SK-N-MC (cell line): ENCODE data around the gene HBS1L.

Experiments
- DNase-seq: peaks from one replicate; pipeline ENCODE4 v3.0.0-alpha.2; 2011; ENCODE audit warnings: low read depth, low spot score
- H3K27ac ChIP-seq: fragments of 200-600 bp; sonication (generic); 2 replicates; pipeline ENCODE4 v1.5.1; 2016; ENCODE audit warnings: mixed run types
- H3K36me3 ChIP-seq: fragments of 200-600 bp; sonication (generic); 2 replicates; pipeline ENCODE4 v1.6.1; 2017; ENCODE audit warnings: antibody characterized with exemption, low read length, mixed read lengths; ENCODE audit not compliant: insufficient read depth
- H3K4me3 ChIP-seq: fragments of 200-600 bp; sonication (generic); 2 replicates; pipeline ENCODE4 v1.5.1; 2016
- H3K9ac ChIP-seq: fragments of 200-600 bp; sonication (generic); 2 replicates; pipeline ENCODE4 v1.8.0; 2017; ENCODE audit warnings: mixed run types, mixed read lengths; ENCODE audit not compliant: insufficient read length
- H3K9me3 ChIP-seq: fragments of 200-600 bp; sonication (generic); 2 replicates; pipeline ENCODE4 v1.6.1; 2017; ENCODE audit warnings: low read depth, mild to moderate bottlenecking, antibody characterized with exemption, low read length, moderate library complexity, mixed read lengths
- EZH2 ChIP-seq: fragments of 200-600 bp; sonication (generic); IDR thresholded peaks from one replicate; pipeline ENCODE4 v1.6.1; 2017; ENCODE audit warnings: antibody characterized with exemption
- FOXP2 ChIP-seq: optimal IDR thresholded peaks from 2 replicates; pipeline ENCODE3; 2011; ENCODE audit warnings: mild to moderate bottlenecking, moderate library complexity; ENCODE audit not compliant: insufficient read depth; ENCODE audit errors: extremely low read length, control extremely low read depth
- POLR2AphosphoS5 ChIP-seq: IDR thresholded peaks from 2 replicates; pipeline ENCODE4 v1.6.1; 2012; ENCODE audit warnings: mild to moderate bottlenecking, low read depth, low read length, borderline replicate concordance

Gene HBS1L

DNA sequence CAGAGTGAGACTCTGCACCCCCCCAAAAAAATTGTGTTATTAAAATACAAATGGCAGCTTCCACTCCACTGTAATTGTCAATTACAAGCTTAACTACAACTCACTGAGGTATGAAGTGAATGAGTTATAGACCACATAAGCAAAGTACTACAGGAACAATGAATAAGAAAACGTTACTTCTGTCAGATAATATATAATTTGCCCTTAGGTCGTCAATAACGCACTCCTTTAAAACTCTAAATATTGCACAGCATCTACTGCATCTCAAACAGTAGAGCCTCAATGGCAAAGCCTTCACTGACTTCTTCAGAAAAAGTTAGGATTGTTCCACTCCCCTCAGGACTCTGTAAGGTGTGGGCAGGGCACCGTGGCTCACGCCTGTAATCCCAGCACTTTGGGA lies 2.0 kb upstream of the HBS1L start:
- TF ChIP-seq FOXP2 (no peak), POLR2AphosphoS5 (no peak), EZH2 (no peak)
- no peak overlapping the region for H3K4me3 ChIP-seq

GRCh38 chr6:135054226-135054568 lies 425 bp downstream of the HBS1L start:
- H3K4me3 ChIP-seq = peak overlapping the region; percentile 99
- H3K36me3 ChIP-seq = peaks cover 8% of the 10 kb centered on the region
- no peak for DNase-seq
- H3K27ac ChIP-seq = peak overlapping the region; percentile 86
- H3K9me3 ChIP-seq = no peaks in the 10 kb centered on the region
- TF ChIP-seq FOXP2 = no peak
- no peak for TF ChIP-seq POLR2AphosphoS5
- no peak for TF ChIP-seq EZH2
- H3K9ac ChIP-seq = peak overlapping the region; percentile 99

More for the DNA sequence above, 2.0 kb upstream of the HBS1L start:
- Histone ChIP-seq H3K9me3 (no peaks in the 10 kb centered on the region), H3K36me3 (no peaks in the 10 kb centered on the region), H3K27ac (no peak overlapping the region), H3K9ac (no peak overlapping the region)
- no peak for DNase-seq

DNA sequence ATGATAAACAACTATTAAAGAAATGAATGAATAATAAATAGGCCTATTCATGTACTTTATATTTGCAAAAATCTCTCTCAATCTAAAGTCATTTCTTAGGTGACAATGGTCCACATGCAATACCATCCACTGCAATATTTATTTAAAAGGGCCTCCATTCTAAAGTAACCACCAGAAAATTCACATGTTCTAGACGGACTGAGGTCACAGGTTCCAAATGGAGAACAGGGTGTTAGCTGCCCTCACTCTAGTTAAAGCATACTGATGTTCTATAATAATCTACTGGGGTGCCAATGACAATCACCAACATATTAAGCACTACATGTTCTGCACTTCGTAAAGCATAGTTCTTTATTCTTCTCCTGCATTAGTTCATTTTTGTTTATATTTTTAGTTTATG lies 1.2 kb downstream of the HBS1L start:
- Histone ChIP-seq H3K27ac (no peak overlapping the region), H3K36me3 (peaks cover 16% of the 10 kb centered on the region), H3K9ac (peak overlapping the region; percentile 99), H3K9me3 (no peaks in the 10 kb centered on the region), H3K4me3 (peak overlapping the region; percentile 99)
- DNase-seq = no peak
- TF ChIP-seq FOXP2 (no peak), POLR2AphosphoS5 (no peak), EZH2 (no peak)

GRCh38 chr6:135052939-135053338 lies 1.7 kb downstream of the HBS1L start:
- Histone ChIP-seq H3K4me3 (peak overlapping the region; percentile 99), H3K9ac (peak overlapping the region; percentile 99), H3K36me3 (peaks cover 21% of the 10 kb centered on the region), H3K9me3 (no peaks in the 10 kb centered on the region), H3K27ac (no peak overlapping the region)
- DNase-seq = no peak
- TF ChIP-seq FOXP2 (no peak), POLR2AphosphoS5 (no peak), EZH2 (no peak)

GRCh38 chr6:135048915-135049314 lies 5.7 kb downstream of the HBS1L start:
- Histone ChIP-seq H3K27ac (no peak overlapping the region), H3K36me3 (peaks cover 40% of the 10 kb centered on the region), H3K9ac (no peak overlapping the region), H3K4me3 (no peak overlapping the region), H3K9me3 (no peaks in the 10 kb centered on the region)
- TF ChIP-seq FOXP2 (no peak), POLR2AphosphoS5 (no peak), EZH2 (no peak)
- no peak for DNase-seq

DNA sequence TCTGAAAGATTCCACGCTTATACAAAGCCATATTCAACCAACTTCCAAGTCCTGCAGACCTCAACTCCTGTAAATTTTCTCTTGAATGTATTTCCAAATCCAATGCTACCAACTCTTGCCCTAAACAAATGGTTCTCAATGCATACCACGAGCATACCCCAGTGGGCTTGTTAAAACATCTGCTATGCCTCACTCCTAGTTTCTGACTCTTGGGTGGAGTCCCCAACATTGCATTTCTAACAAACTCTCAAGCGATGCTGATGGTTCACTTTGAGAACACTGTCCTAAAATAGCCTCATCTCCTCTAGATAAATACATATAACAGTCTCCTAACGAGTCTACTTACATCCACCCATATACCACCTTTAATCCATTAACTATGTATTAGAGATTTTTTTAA lies 7.3 kb downstream of the HBS1L start:
- Histone ChIP-seq H3K4me3 (no peak overlapping the region), H3K36me3 (peaks cover 40% of the 10 kb centered on the region), H3K9ac (no peak overlapping the region), H3K9me3 (no peaks in the 10 kb centered on the region), H3K27ac (no peak overlapping the region)
- no peak for DNase-seq
- no peak for TF ChIP-seq EZH2
- no peak for TF ChIP-seq POLR2AphosphoS5

DNA sequence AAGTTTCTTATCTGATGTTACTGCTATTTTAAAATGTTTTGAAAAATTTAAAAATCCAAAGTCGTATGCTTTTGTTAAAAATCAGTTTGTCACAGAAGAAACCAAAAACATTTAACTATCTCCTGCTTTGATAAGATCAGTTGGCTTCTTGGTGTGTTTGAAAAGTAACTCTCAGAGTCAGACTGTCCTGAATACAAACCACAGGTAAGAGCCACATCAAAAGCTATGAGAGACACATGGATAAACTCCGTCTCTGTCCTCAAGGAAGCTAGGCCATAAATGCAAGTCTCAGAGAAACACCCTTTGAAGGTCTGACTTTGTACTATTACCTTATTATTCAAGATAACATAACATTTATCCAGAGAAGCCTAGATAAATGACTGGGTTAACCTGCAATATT lies 7.7 kb downstream of the HBS1L start:
- no peaks in the 10 kb centered on the region for H3K9me3 ChIP-seq
- no peak for DNase-seq
- H3K4me3 ChIP-seq = no peak overlapping the region
- TF ChIP-seq POLR2AphosphoS5 (no peak), EZH2 (no peak), FOXP2 (no peak)
- H3K36me3 ChIP-seq = peaks cover 40% of the 10 kb centered on the region
- H3K9ac ChIP-seq = no peak overlapping the region
- no peak overlapping the region for H3K27ac ChIP-seq

DNA sequence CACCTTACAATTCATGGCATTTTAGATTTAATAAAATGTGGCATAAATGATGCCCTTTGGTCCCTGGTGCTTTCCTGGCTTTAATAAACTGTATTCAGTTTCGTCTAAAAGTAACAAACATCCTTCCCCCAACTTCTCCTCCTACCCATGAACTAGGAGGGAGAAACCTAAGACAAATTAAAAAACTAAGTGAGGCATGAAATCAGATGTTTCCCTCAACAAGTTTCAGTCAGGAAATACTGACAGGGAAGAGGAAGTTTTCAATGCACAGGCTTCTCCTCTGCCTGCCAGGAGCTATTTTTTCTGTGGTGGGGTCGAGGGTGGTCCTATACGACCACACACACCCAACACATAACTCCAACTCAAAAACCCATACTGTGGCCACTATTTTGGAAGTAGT lies 10.0 kb downstream of the HBS1L start:
- Histone ChIP-seq H3K36me3 (peaks cover 47% of the 10 kb centered on the region), H3K27ac (no peak overlapping the region), H3K4me3 (no peak overlapping the region), H3K9ac (no peak overlapping the region), H3K9me3 (no peaks in the 10 kb centered on the region)
- no peak for TF ChIP-seq EZH2
- TF ChIP-seq FOXP2 = no peak
- TF ChIP-seq POLR2AphosphoS5 = no peak
- DNase-seq = no peak

GRCh38 chr6:135043846-135044245 lies 10.8 kb downstream of the HBS1L start:
- H3K4me3 ChIP-seq = no peak overlapping the region
- peaks cover 49% of the 10 kb centered on the region for H3K36me3 ChIP-seq
- TF ChIP-seq FOXP2 (no peak), EZH2 (no peak), POLR2AphosphoS5 (no peak)
- no peak overlapping the region for H3K9ac ChIP-seq
- H3K27ac ChIP-seq = no peak overlapping the region
- no peaks in the 10 kb centered on the region for H3K9me3 ChIP-seq
- DNase-seq = no peak
